Activated CD4-positive, alpha-beta T cell treated with anti-CD3 and anti-CD28 coated beads, Interleukin-2, amount 10 ng/mL, durations not matched to agents 7 days and 5 days (primary cell): ENCODE measurements around the gene MTUS2. TPM values are rescaled to one million over a fixed set of nuclear protein-coding genes. Genes with fewer than 3 reads are reported as not detected.

Source experiments
- CTCF ChIA-PET: fragments of 350-600 bp; sonication (Branson Sonifier 250); formaldehyde crosslinking; loops from one replicate; lab custom pipeline; 2021; ENCODE audit warnings: antibody characterized with exemption; lab: Charles Lee
- POLR2A ChIA-PET: fragments of 350-600 bp; sonication (Branson Sonifier 250); formaldehyde crosslinking; loops from one replicate; lab custom pipeline; 2021; ENCODE audit warnings: antibody characterized with exemption; lab: Charles Lee
- DNase-seq: peaks from one replicate; pipeline ENCODE4 v3.0.0-alpha.2; 2020
- H3K27ac Mint-ChIP-seq: one replicate; pipeline ENCODE4 v1.8.0; 2021; ENCODE audit warnings: mild to moderate bottlenecking, moderate library complexity, mixed read lengths
- H3K27me3 Mint-ChIP-seq: one replicate; pipeline ENCODE4 v1.8.0; 2021; ENCODE audit warnings: mixed read lengths
- H3K36me3 Mint-ChIP-seq: one replicate; pipeline ENCODE4 v1.8.0; 2021; ENCODE audit warnings: low read depth, mixed read lengths
- H3K4me1 Mint-ChIP-seq: one replicate; pipeline ENCODE4 v1.8.0; 2021; ENCODE audit warnings: mixed read lengths
- H3K4me3 Mint-ChIP-seq: one replicate; pipeline ENCODE4 v1.8.0; 2021; ENCODE audit warnings: mild to moderate bottlenecking, moderate library complexity, mixed read lengths
- H3K9me3 Mint-ChIP-seq: one replicate; pipeline ENCODE4 v1.8.0; 2021; ENCODE audit warnings: mixed read lengths
- total RNA-seq, 2 experiments: library from RNA; stranded (reverse); gene quantifications; one replicate each; pipeline ENCODE4 v1.2.3, GENCODE V29; 2021

Gene MTUS2
- total RNA-seq, 2 experiments from 2014 or later, result not detected

DNA sequence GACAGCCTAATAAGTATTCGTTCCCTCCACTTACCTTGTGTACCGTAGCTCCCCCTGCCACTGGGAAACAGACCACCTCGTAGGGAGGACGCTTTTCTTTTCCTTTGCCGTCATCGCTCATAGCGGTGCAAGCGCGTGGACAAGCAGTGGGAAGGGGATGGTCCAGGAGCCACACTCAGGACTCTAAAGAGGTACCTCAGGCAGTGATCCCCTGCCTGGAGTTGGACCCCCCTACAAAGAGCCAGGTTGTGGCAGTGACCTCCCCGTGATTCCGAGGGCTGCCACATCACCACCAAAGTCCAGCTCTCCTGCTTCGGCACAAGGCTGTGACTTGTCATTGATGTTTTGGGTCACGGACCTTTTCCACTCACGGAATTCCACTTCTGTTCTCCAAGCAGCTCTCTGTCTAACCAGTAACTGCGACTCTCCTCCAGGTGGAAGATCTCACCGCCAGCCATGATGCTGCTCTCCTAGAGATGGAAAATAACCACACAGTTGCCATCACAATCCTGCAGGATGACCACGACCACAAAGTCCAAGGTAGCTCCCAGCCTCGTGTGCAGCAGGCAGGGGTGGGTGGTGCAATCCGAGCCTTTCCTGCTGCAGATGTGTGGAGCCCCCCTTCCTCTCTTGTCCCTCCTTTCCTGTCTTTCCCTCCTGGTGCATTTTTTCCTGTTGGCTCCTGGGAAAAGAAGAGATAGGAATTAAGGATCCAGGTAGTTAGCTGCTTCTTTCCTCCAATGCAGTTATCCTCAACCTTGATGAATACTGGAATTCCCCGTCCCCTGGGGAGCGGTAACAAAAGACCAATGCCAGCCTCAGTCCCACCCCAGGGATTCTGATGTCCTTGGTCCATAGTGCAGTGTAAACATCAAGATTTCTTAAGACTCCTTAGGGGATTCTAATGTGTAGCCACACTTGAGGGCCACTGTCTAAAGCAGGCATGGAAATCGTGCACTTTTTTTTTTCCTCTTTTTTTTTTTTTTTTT lies 667.6 kb downstream of the MTUS2 start:
- DNase-seq, result no peak
- no peak overlapping the region for H3K4me3 Mint-ChIP-seq
- H3K27ac Mint-ChIP-seq, result no peak overlapping the region
- no peaks in the 10 kb centered on the region for H3K36me3 Mint-ChIP-seq
- H3K9me3 Mint-ChIP-seq, result no peaks in the 10 kb centered on the region
- CTCF ChIA-PET, result interaction anchor here (0.5 to 0.7 kb wide), 3 partner anchors 8 to 71 kb away, joined by 3 to 4 read pairs (median 3); no protein-coding TSS in a partner anchor
- POLR2A ChIA-PET, result no interaction called here
- peaks cover 4% of the 10 kb centered on the region for H3K27me3 Mint-ChIP-seq
- no peaks in the 10 kb centered on the region for H3K4me1 Mint-ChIP-seq

DNA sequence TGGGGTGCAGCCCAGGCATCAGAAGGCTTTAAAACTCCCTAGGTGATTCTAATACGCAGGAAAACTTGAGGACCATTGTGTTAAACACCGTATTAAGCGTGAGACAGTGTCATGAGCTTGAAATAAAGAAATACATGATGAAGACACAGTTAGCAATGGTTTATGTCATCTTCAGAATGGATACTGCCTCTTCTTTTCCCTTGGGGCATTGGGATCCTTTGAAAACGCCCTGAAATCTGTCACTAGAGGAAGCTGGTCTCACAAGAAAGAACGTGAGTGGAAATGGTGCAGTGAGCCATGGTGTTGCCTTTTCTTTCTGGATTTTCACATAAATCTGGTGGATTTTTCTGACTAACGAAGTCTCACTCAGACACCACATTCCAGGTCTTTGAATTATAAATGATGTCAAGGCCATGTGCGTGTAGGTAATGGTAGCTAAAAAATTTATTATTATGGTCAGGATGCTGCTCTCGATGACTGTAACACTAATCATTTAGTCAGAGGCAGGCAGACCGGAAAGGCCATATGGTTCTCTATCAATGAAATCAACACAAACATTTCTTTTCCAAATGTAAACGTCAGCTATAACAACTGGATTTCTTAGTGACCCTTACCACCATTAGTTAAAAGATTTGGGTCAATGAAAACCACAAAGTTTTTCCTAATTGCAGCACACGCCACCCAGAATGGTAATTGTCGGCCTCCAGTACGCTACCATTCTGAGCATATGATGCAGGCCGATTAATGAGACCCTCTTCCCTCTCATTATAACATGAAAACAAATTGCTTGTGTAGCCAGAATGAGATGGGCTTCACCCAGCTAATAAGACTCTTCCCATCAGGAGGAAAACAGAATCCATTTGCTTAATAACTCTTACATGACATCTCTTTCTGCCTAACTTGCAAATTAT lies 669.8 kb downstream of the MTUS2 start:
- ChIA-PET CTCF (no interaction called here), POLR2A (no interaction called here)
- Mint-ChIP-seq H3K4me1 (no peaks in the 10 kb centered on the region), H3K4me3 (no peak overlapping the region), H3K9me3 (no peaks in the 10 kb centered on the region), H3K27me3 (peaks cover 6% of the 10 kb centered on the region), H3K36me3 (no peaks in the 10 kb centered on the region), H3K27ac (no peak overlapping the region)
- no peak for DNase-seq

DNA sequence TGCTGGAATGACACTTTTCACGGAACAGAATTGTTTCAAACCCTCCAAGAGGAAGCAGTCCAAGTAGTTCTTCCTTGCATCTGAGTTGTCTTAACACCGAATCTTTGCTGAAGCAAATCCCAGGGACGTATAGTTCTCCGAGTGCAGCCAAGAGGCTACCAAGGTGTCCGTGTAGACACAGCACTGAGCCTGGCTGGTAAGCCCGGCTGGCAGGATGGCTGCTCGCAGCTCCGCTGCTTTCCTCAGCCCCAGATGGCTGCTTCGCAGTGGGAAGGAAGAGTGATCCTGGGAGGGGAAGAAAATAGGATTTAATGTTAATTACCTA lies 670.4 kb downstream of the MTUS2 start:
- CTCF ChIA-PET, result no interaction called here
- no peak overlapping the region for H3K27ac Mint-ChIP-seq
- no peaks in the 10 kb centered on the region for H3K9me3 Mint-ChIP-seq
- no peaks in the 10 kb centered on the region for H3K4me1 Mint-ChIP-seq
- no peak overlapping the region for H3K4me3 Mint-ChIP-seq
- POLR2A ChIA-PET, result no interaction called here
- no peak for DNase-seq
- peaks cover 6% of the 10 kb centered on the region for H3K27me3 Mint-ChIP-seq
- no peaks in the 10 kb centered on the region for H3K36me3 Mint-ChIP-seq

DNA sequence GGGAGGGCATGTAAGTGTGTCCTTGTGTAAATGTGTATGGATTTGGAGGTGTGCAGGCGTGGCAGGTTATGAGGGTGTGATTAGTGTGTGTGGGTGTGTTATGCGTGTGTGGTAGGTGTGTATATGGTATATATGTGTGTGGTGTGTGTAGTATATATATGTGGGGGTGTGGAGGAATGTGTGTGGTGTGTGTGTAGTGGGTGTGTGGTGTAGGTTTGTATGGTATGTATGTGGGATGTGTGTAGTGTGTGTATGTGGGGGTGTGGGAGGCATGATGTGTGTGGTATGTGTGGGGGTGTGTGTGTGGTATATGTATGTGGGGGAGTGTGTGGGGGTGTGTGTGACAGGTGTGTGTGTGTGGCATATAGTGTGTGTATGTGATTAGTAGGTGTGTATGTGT lies 671.1 kb downstream of the MTUS2 start:
- ChIA-PET CTCF (no interaction called here), POLR2A (no interaction called here)
- Mint-ChIP-seq H3K36me3 (no peaks in the 10 kb centered on the region), H3K27me3 (peaks cover 6% of the 10 kb centered on the region), H3K27ac (no peak overlapping the region), H3K4me1 (peaks cover 3% of the 10 kb centered on the region), H3K9me3 (no peaks in the 10 kb centered on the region), H3K4me3 (no peak overlapping the region)
- DNase-seq, result no peak

DNA sequence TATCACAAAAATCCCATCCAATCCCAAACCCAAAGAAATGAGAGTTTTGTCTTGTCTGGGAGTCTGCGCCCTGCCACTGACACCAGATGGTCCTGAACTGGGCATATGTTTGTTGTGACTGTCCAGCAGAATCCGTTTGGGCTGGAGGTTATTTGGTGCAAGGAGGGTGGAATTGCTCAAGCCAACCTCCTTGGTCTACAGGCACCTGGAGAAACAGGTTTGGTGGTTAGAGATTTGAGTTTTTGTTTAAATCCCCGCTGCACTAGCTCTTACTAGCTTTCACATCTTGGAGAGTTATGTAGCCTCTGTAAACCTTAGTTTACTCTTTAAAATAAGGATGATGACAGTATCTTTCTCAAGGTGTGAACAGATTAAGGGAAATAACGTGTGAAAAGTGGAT lies 673.7 kb downstream of the MTUS2 start:
- DNase-seq, result no peak
- CTCF ChIA-PET, result no interaction called here
- H3K9me3 Mint-ChIP-seq, result no peaks in the 10 kb centered on the region

DNA sequence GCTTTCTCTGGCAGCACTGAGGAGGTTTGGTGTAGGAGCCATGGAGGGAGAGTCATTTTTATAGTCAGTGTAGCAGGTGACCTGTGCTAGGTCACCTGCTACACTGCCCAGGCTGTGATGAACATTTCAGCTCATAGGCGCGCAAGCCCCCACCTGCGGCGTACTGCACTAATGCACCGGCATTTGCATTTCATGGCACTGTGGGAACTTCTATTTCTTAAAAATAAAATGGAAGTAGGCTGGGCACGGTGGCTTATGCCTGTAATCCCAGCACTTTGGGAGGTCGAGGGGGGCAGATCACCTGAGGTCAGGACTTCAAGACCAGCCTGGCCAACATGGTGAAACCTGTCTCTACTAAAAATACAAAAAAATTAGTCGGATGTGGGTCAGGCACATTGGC lies 674.4 kb downstream of the MTUS2 start:
- H3K27me3 Mint-ChIP-seq, result peaks cover 11% of the 10 kb centered on the region
- H3K36me3 Mint-ChIP-seq, result no peaks in the 10 kb centered on the region
- H3K4me3 Mint-ChIP-seq, result no peak overlapping the region
- H3K9me3 Mint-ChIP-seq, result no peaks in the 10 kb centered on the region
- no peak overlapping the region for H3K27ac Mint-ChIP-seq
- peaks cover 7% of the 10 kb centered on the region for H3K4me1 Mint-ChIP-seq
- no peak for DNase-seq
- CTCF ChIA-PET, result no interaction called here
- POLR2A ChIA-PET, result no interaction called here

More for the DNA sequence above, 673.7 kb downstream of the MTUS2 start:
- Mint-ChIP-seq H3K27ac (no peak overlapping the region), H3K27me3 (peaks cover 11% of the 10 kb centered on the region), H3K4me1 (peaks cover 7% of the 10 kb centered on the region), H3K4me3 (no peak overlapping the region), H3K36me3 (no peaks in the 10 kb centered on the region)
- POLR2A ChIA-PET, result no interaction called here

DNA sequence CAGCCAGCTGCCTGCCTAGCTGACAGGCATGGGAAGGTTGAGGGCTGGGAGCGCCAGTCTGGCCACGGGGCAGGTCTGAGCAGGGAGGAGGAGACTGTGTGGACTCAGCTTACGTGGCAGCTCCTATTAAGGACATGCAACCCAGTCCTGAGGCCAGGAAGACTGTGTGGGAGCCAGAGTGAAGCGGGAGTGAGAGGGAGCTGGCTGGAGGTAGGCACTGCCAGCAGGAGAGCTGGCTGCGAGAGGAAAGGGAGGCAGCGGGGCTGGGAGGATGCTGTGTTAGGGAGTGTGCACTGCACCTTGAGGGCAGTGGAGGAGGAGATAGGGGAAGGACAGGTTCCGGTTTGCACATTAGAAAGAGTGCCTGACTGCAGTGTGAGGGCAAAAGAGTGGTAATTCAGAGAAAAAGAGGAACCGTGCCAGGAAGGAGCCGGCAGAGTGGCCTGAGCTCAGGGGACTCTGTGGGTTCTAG lies 676.1 kb downstream of the MTUS2 start:
- ChIA-PET CTCF (interaction anchor here (1.0 to 1.7 kb wide), 3 partner anchors 12 to 42 kb away, joined by 3 to 5 read pairs (median 3); no protein-coding TSS in a partner anchor), POLR2A (no interaction called here)
- peaks cover 14% of the 10 kb centered on the region for H3K27me3 Mint-ChIP-seq
- no peak overlapping the region for H3K27ac Mint-ChIP-seq
- peaks cover 7% of the 10 kb centered on the region for H3K4me1 Mint-ChIP-seq
- DNase-seq, result no peak
- H3K36me3 Mint-ChIP-seq, result no peaks in the 10 kb centered on the region
- H3K4me3 Mint-ChIP-seq, result no peak overlapping the region
- H3K9me3 Mint-ChIP-seq, result no peaks in the 10 kb centered on the region

DNA sequence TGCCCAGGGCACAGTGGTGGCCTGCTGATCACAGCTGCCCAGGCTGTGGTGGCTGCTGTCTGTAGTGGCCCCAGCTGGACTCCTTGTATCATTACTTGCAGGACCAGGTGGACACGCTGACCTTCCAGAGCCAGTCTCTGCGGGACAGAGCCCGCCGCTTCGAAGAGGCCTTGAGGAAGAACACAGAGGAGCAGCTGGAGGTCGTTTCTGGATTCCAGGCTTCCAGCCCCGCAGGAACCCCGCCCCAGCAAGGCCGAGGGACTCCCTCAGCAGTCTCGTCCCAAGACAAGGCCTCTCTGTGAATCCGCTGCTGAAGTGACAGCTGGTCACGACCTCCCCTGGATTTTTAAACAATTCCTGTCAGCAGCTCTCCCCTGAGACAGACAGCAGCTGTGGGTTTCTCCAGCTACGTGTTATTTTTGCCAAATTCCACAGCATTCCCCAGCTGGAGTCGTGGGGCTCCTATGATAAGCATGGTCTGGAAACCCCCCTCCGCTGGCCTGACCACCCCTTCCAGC lies 677.1 kb downstream of the MTUS2 start:
- H3K9me3 Mint-ChIP-seq, result no peaks in the 10 kb centered on the region
- H3K27ac Mint-ChIP-seq, result no peak overlapping the region
- ChIA-PET POLR2A (no interaction called here), CTCF (interaction anchor here (1.0 to 1.7 kb wide), 3 partner anchors 11 to 41 kb away, joined by 3 to 5 read pairs (median 3); no protein-coding TSS in a partner anchor)
- H3K4me3 Mint-ChIP-seq, result no peak overlapping the region
- peaks cover 17% of the 10 kb centered on the region for H3K27me3 Mint-ChIP-seq
- H3K4me1 Mint-ChIP-seq, result peaks cover 7% of the 10 kb centered on the region
- H3K36me3 Mint-ChIP-seq, result no peaks in the 10 kb centered on the region
- no peak for DNase-seq

DNA sequence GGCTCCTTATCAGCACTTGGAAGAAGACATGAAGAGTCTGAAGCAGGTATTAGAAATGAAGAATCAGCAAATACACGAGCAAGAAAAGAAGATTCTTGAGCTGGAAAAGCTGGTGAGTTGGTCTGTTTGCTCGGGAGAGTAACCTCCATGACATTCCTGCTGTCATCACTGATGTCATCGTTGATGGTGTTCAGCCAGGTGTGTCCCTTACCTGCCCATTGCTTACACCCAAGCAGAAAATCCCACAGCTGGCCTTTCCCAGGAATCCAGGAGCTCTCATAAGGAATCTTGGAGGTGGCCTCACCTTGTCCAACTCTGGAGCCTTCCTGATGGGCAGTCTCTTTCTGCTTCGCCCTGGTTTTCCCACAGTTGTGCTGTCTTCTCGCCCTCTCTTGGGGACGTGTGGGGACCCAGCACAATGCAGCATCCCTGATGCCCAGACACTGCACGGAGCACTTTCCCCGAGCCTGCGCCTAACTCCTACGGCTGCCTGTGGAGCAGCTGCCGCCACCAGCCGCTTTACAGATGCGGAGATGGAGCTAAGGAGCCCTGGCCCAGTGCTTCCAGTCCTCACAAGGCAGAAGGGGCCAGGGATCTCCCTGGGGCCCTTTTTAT lies 678.4 kb downstream of the MTUS2 start:
- no peak for DNase-seq
- Mint-ChIP-seq H3K4me1 (peaks cover 7% of the 10 kb centered on the region), H3K36me3 (no peaks in the 10 kb centered on the region), H3K9me3 (no peaks in the 10 kb centered on the region), H3K27ac (no peak overlapping the region), H3K4me3 (no peak overlapping the region), H3K27me3 (peaks cover 23% of the 10 kb centered on the region)
- CTCF ChIA-PET, result interaction anchor here (0.9 kb wide), 1 partner anchor 9 kb away, joined by 4 read pairs; no protein-coding TSS in a partner anchor
- POLR2A ChIA-PET, result no interaction called here

DNA sequence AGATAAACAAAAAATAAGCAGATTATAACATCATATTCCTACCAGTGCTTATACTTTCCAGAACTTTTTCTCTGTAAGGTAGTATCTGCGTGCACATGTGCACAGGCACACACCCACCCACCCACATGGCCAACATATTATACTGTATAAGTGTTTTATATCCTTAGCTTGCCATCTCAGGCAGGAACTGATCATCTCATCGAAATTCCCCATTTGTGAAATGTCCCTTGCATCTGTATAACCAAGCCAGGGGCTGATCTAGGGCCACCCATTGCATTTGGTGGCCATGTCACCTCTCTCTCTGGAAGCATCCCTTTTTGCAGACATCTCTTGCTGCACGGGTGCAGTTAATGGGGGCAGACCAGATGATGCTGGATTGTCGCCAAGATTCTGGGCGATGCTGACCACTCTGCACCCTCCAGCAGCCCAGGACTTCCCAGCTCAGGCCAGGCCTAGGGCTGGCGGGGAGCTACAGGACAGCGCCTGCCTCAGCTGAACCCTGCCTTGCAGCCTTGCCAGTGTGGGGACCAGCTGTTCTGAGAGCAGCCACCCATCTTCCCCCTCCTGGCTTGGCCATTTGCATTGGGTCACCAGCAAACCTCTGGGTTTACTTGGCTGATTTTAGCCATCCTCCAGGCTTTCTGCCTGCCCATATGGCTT lies 679.5 kb downstream of the MTUS2 start:
- POLR2A ChIA-PET, result no interaction called here
- Mint-ChIP-seq H3K36me3 (no peaks in the 10 kb centered on the region), H3K9me3 (no peaks in the 10 kb centered on the region), H3K4me3 (no peak overlapping the region), H3K27ac (no peak overlapping the region), H3K27me3 (peaks cover 26% of the 10 kb centered on the region), H3K4me1 (peaks cover 7% of the 10 kb centered on the region)
- CTCF ChIA-PET, result interaction anchor here (0.6 kb wide), 1 partner anchor 858 kb away, joined by 3 read pairs; no protein-coding TSS in a partner anchor
- DNase-seq, result no peak

DNA sequence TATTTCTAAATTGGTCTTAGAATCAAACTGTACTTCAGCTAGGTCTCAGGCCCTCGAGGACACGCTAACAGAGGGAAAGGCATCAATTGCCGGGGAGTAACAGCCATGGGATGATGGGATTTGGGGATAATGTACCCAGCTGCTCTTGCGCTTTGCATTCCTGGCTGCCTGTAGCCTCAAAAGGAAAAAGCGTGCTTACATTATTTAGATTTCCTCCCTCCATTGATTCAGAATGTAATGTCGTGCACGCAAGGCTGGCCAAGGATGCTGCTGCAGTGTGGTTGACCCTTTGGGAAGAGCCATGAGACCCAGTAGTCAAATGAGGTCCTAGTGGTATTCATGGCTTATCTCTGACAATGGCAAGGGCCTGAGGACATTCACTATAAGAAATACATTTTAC lies 680.2 kb downstream of the MTUS2 start:
- Mint-ChIP-seq H3K27me3 (peaks cover 26% of the 10 kb centered on the region), H3K9me3 (no peaks in the 10 kb centered on the region), H3K36me3 (no peaks in the 10 kb centered on the region), H3K27ac (no peak overlapping the region), H3K4me1 (peaks cover 7% of the 10 kb centered on the region), H3K4me3 (no peak overlapping the region)
- ChIA-PET POLR2A (no interaction called here), CTCF (no interaction called here)
- DNase-seq, result no peak

DNA sequence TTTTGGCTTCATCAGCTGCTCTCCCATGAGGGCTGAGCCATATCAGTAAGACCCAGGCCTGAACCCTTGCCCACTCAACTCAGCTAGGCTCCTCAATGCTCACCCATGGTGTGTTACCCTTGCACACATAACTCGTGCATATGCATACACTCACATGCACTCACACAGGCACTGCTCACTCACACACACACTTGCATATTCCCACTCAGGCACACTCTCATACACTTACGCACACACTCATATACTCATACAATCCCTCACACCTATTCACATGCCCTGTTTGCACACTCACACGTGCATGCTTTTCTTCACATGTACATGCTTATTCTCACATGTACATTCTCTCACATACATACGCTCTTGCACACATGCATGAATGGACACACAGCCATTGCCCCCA lies 681.5 kb downstream of the MTUS2 start:
- Mint-ChIP-seq H3K4me1 (no peaks in the 10 kb centered on the region), H3K9me3 (no peaks in the 10 kb centered on the region), H3K36me3 (no peaks in the 10 kb centered on the region), H3K4me3 (no peak overlapping the region), H3K27me3 (peaks cover 18% of the 10 kb centered on the region), H3K27ac (no peak overlapping the region)
- CTCF ChIA-PET, result no interaction called here
- DNase-seq, result no peak
- POLR2A ChIA-PET, result no interaction called here
